SK-N-SH treated with all-trans-retinoic acid at 6 μM for 48 hours (cell line): ENCODE measurements around the gene USP40.

Experiments
- ARNTL ChIP-seq: fragments of 450-650 bp; formaldehyde crosslinking; IDR thresholded peaks from 2 replicates; pipeline ENCODE4 v1.5.0; 2020; ENCODE audit warnings: low read depth, mild to moderate bottlenecking, moderate library complexity, borderline replicate concordance
- BACH2 ChIP-seq: fragments of 250-450 bp; sonication (Bioruptor Pico); IDR thresholded peaks from 2 replicates; pipeline ENCODE4 v1.9.0; 2021; ENCODE audit warnings: mild to moderate bottlenecking, borderline replicate concordance
- CREB5 ChIP-seq: fragments of 250-450 bp; sonication (Bioruptor Pico); IDR thresholded peaks from 2 replicates; pipeline ENCODE4 v1.5.1; 2020; ENCODE audit warnings: low read depth, mild to moderate bottlenecking, moderate library complexity
- SNAI2 ChIP-seq: fragments of 250-450 bp; sonication (Bioruptor Pico); IDR thresholded peaks from 2 replicates; pipeline ENCODE4 v1.5.0; 2020; ENCODE audit warnings: mild to moderate bottlenecking, moderate library complexity
- TSHZ2 ChIP-seq: fragments of 250-450 bp; sonication (Bioruptor Pico); IDR thresholded peaks from 2 replicates; pipeline ENCODE4 v1.5.0; 2020; ENCODE audit warnings: mild to moderate bottlenecking, moderate library complexity
- ZFP30 ChIP-seq: fragments of 450-650 bp; formaldehyde crosslinking; IDR thresholded peaks from 2 replicates; pipeline ENCODE4 v1.5.0; 2022; ENCODE audit warnings: mild to moderate bottlenecking, moderate library complexity
- ZNF565 ChIP-seq: fragments of 450-650 bp; formaldehyde crosslinking; conservative IDR thresholded peaks from 2 replicates; pipeline ENCODE4 v1.5.0; 2020; ENCODE audit warnings: low read depth, mild to moderate bottlenecking, moderate library complexity

- no peak for TF ChIP-seq CREB5 (CRISPR knock-in tag)
- no peak for TF ChIP-seq ARNTL (CRISPR knock-in tag)
- TF ChIP-seq ZFP30, result no peak
- no peak for TF ChIP-seq TSHZ2 (CRISPR knock-in tag)
- no peak for TF ChIP-seq BACH2 (CRISPR knock-in tag)
- no peak for TF ChIP-seq ZNF565
- no peak for TF ChIP-seq SNAI2 (CRISPR knock-in tag)
Measured at GRCh38 chr2:233469261-233470010, 97.1 kb downstream of the USP40 start.
